Endothelial cell (in vitro differentiated cells): ENCODE measurements around the gene HUNK. TPM values are rescaled to one million over a fixed set of nuclear protein-coding genes. Genes with fewer than 3 reads are reported as not detected.

Source experiments
- DNase-seq: peaks from one replicate; pipeline ENCODE4 v3.0.0; 2021; ENCODE audit warnings: low spot score
- H3K27ac Mint-ChIP-seq: one replicate; pipeline ENCODE4 v1.8.0; 2021; ENCODE audit warnings: mixed read lengths, inconsistent platforms; ENCODE audit not compliant: unreplicated experiment
- H3K27me3 Mint-ChIP-seq: one replicate; pipeline ENCODE4 v1.8.0; 2021; ENCODE audit warnings: mild to moderate bottlenecking, moderate library complexity, mixed read lengths, inconsistent platforms; ENCODE audit not compliant: unreplicated experiment
- H3K36me3 Mint-ChIP-seq: one replicate; pipeline ENCODE4 v1.8.0; 2021; ENCODE audit warnings: mild to moderate bottlenecking, low read depth, mixed read lengths, inconsistent platforms; ENCODE audit not compliant: unreplicated experiment
- H3K4me1 Mint-ChIP-seq: one replicate; pipeline ENCODE4 v1.8.0; 2021; ENCODE audit warnings: mild to moderate bottlenecking, mixed read lengths, inconsistent platforms; ENCODE audit not compliant: unreplicated experiment
- H3K4me3 Mint-ChIP-seq: one replicate; pipeline ENCODE4 v1.8.0; 2021; ENCODE audit warnings: mild to moderate bottlenecking, mixed read lengths, inconsistent platforms; ENCODE audit not compliant: unreplicated experiment
- H3K9me3 Mint-ChIP-seq: one replicate; pipeline ENCODE4 v1.8.0; 2021; ENCODE audit warnings: mixed read lengths, inconsistent platforms; ENCODE audit not compliant: unreplicated experiment
- long read RNA-seq: library from polyadenylated mRNA; unstranded; transcript quantifications from one replicate; pipeline ENCODE4 v2.0.0, GENCODE V29; 2020; ENCODE audit not compliant: unreplicated experiment
- total RNA-seq: library from RNA; stranded (reverse); fragmentation: NEBNext Ultra II Directional; extraction: Animal tissue kit (Norgen Biotek cat#: 25700); gene quantifications from one replicate; pipeline ENCODE4 v1.2.1, GENCODE V29; 2021; ENCODE audit not compliant: unreplicated experiment
- TF ChIP-seq, protein P1 (sequence below): fragments of 200-600 bp; sonication (generic); IDR thresholded peaks from one replicate; pipeline ENCODE4 v1.5.0; 2021; ENCODE audit warnings: antibody characterized with exemption; ENCODE audit not compliant: unreplicated experiment

The HUNK gene
- 19.3 TPM for total RNA-seq
- long read RNA-seq, partial matches to known transcripts: 0 of 3 reads
- long read RNA-seq, other reads (novel, unspliced or antisense): 3 of 3 reads

DNA sequence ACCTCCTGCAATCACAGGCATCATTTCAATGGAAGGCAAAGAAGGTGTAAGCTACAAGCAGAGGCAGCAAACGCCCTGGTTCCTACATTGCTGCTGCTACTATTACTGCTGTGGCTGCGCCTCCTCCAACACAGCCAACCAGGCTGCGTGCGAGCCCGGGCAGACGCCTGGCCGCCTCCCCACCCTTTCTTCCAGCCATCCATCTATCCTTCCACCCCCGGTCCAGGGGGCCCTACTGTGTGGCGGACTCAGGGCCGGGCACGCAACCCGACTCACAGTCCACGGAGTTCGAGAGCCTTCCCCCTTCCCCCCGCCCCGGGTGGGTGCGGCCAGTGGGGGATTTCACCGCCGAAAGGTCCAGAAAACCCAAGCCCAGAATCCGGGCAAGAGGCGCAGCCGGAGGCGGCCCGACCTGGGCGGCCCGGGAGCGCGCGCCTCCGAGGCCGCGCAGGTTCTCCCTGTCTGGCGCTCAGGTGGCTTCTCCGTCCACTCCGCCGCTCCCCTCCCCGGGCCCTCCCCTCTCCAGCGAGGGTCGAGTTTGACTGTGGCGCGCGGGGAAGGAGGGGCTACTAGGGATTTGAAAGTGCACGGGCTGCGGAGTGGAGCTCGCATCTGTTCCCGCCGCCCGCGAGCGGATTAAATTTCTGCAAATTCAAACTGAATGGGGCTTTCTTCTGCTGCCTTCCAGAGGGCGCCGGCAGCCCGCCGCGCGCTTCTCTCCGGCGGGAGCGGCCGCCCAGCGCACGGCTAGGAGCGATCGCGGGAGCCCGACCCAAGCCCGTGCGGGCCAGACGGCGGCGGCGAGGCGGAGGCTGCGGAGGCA lies at the start of gene HUNK:
HUNK (plus strand) TSS at position 569 of the 823 bp plus-strand sequence. CDS start 655 bp downstream, outside the sequence.
- H3K4me3 Mint-ChIP-seq: peak within 1 kb of the TSS; percentile 93
- no peaks in the 10 kb centered on the region for H3K36me3 Mint-ChIP-seq
- H3K4me1 Mint-ChIP-seq: peaks cover 26% of the 10 kb centered on the region
- DNase-seq: peak; percentile 54
- H3K9me3 Mint-ChIP-seq: no peaks in the 10 kb centered on the region
- H3K27ac Mint-ChIP-seq: peak within 1 kb of the TSS; percentile 92
- H3K27me3 Mint-ChIP-seq: peaks cover 14% of the 10 kb centered on the region
- TF ChIP-seq, protein P1, sequence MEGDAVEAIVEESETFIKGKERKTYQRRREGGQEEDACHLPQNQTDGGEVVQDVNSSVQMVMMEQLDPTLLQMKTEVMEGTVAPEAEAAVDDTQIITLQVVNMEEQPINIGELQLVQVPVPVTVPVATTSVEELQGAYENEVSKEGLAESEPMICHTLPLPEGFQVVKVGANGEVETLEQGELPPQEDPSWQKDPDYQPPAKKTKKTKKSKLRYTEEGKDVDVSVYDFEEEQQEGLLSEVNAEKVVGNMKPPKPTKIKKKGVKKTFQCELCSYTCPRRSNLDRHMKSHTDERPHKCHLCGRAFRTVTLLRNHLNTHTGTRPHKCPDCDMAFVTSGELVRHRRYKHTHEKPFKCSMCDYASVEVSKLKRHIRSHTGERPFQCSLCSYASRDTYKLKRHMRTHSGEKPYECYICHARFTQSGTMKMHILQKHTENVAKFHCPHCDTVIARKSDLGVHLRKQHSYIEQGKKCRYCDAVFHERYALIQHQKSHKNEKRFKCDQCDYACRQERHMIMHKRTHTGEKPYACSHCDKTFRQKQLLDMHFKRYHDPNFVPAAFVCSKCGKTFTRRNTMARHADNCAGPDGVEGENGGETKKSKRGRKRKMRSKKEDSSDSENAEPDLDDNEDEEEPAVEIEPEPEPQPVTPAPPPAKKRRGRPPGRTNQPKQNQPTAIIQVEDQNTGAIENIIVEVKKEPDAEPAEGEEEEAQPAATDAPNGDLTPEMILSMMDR: no peak

DNA sequence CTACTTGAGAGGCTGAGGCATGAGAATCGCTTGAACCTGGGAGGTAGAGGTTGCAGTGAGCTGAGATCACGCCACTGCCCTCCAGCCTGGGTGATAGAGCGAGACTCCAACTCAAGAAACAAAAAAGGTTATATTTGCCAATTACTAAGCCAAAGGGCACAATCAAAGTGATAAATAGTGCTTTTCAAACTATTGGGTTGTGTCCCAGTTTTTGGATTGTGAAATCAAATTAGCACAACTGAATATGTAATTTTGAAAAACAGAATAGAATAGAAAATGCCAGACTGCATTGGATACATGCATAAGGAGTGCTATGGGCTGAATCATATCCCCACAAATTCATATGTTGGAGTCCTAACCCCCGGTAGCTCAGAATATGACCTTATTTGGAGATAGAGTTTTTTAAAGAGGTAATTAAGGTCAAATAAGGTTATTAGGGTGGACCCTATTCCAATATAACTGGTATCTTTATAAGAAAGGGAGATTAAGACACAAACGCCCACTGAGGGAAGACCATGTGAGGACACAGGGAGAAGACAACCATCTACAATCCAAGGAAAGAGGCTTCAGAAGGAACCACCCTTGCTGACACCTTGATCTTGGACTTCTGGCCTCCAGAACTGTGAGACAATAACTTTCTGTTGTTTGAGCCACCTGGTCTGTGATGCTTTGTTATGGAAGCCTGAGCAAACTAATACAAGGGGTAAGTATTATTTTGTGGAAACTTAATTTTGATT lies 42.9 kb upstream of the HUNK start:
- no peaks in the 10 kb centered on the region for H3K9me3 Mint-ChIP-seq
- no peak overlapping the region for H3K27ac Mint-ChIP-seq
- TF ChIP-seq, protein P1: no peak
- H3K4me3 Mint-ChIP-seq: no peak overlapping the region
- no peaks in the 10 kb centered on the region for H3K36me3 Mint-ChIP-seq
- DNase-seq: no peak
- H3K27me3 Mint-ChIP-seq: peaks cover 2% of the 10 kb centered on the region
- H3K4me1 Mint-ChIP-seq: no peaks in the 10 kb centered on the region

- Mint-ChIP-seq H3K27ac (no peak overlapping the region), H3K4me3 (no peak overlapping the region), H3K9me3 (no peaks in the 10 kb centered on the region), H3K4me1 (no peaks in the 10 kb centered on the region), H3K27me3 (peaks cover 2% of the 10 kb centered on the region), H3K36me3 (no peaks in the 10 kb centered on the region)
- no peak for DNase-seq
- TF ChIP-seq, protein P1: no peak
These were observed 42.1 kb upstream of the HUNK start for GRCh38 chr21:31830701-31831100.

- peaks cover 2% of the 10 kb centered on the region for H3K27me3 Mint-ChIP-seq
- H3K4me1 Mint-ChIP-seq: no peaks in the 10 kb centered on the region
- no peaks in the 10 kb centered on the region for H3K36me3 Mint-ChIP-seq
- TF ChIP-seq, protein P1: no peak
- H3K9me3 Mint-ChIP-seq: no peaks in the 10 kb centered on the region
- no peak for DNase-seq
- H3K27ac Mint-ChIP-seq: no peak overlapping the region
- H3K4me3 Mint-ChIP-seq: no peak overlapping the region
These were observed 35.8 kb upstream of the HUNK start for GRCh38 chr21:31837041-31837440.
